NCI-H748 (cell line): Measurements from ENCODE around the gene ARHGAP22.

Source experiments
- DNase-seq: peaks from one replicate; lab custom pipeline; 2025; ENCODE audit not compliant: unreplicated experiment; lab: John Stamatoyannopoulos, UW

Gene ARHGAP22

GRCh38 chr10:48454302-48455054 lies 150.4 kb downstream of the ARHGAP22 start:
- DNase-seq: no peak

- no peak for DNase-seq
These were observed 151.2 kb downstream of the ARHGAP22 start for GRCh38 chr10:48453451-48454301.

- no peak for DNase-seq
These were observed 151.9 kb downstream of the ARHGAP22 start for GRCh38 chr10:48452879-48453412.

- DNase-seq: no peak
These were observed 152.6 kb downstream of the ARHGAP22 start for GRCh38 chr10:48451969-48452878.

- no peak for DNase-seq
These were observed 154.0 kb downstream of the ARHGAP22 start for GRCh38 chr10:48450741-48451466.

- no peak for DNase-seq
These were observed 154.6 kb downstream of the ARHGAP22 start for GRCh38 chr10:48450233-48450740.

GRCh38 chr10:48449501-48450232 lies 155.2 kb downstream of the ARHGAP22 start:
- DNase-seq: no peak

- no peak for DNase-seq
These were observed 156.1 kb downstream of the ARHGAP22 start for GRCh38 chr10:48448796-48449195.

GRCh38 chr10:48447356-48448215 lies 157.3 kb downstream of the ARHGAP22 start:
- DNase-seq: no peak

GRCh38 chr10:48446785-48447184 lies 158.1 kb downstream of the ARHGAP22 start:
- DNase-seq: no peak

- no peak for DNase-seq
These were observed 158.9 kb downstream of the ARHGAP22 start for GRCh38 chr10:48445932-48446331.

GRCh38 chr10:48444861-48445841 lies 159.7 kb downstream of the ARHGAP22 start:
- DNase-seq: peak; percentile 65

- DNase-seq: peak; percentile 27
These were observed 160.6 kb downstream of the ARHGAP22 start for GRCh38 chr10:48444266-48444665.

GRCh38 chr10:48442809-48443177 lies 162.1 kb downstream of the ARHGAP22 start:
- no peak for DNase-seq

GRCh38 chr10:48442090-48442808 lies 162.6 kb downstream of the ARHGAP22 start:
- DNase-seq: no peak

- DNase-seq: no peak
These were observed 164.1 kb downstream of the ARHGAP22 start for GRCh38 chr10:48440771-48441170.
